Kidney (tissue), 14 donors: ENCODE measurements around the gene PDIA5. TPM values are rescaled to one million over a fixed set of nuclear protein-coding genes. Genes with fewer than 3 reads are reported as not detected.

Source experiments
- DNase-seq, 5 donors: peaks; one replicate each; pipeline ENCODE4 v3.0.0-alpha.2; 2013 to 2020
- FAIRE-seq: peaks from 2 replicates; lab custom pipeline; 2012; peaks lifted over from hg19 to GRCh38; lab: Jason Lieb, UNC
- H3K27ac ChIP-seq, 2 donors: one replicate each; pipeline ENCODE4 v1.7.0; 2013; ENCODE audit warnings: low read depth in 2 of 2, low read length in 2 of 2, inconsistent platforms in 1 of 2
- H3K27me3 ChIP-seq: one replicate; pipeline ENCODE4 v1.7.1; 2013; ENCODE audit warnings: low read length, inconsistent platforms; ENCODE audit not compliant: control insufficient read depth, insufficient read depth
- H3K36me3 ChIP-seq, 3 donors: one replicate each; pipeline versions ENCODE4 v1.7.0 to v1.7.1; 2013; ENCODE audit warnings: low read length in 3 of 3, control low read depth in 1 of 3, inconsistent platforms in 1 of 3; ENCODE audit not compliant: insufficient read depth in 3 of 3, control insufficient read depth in 2 of 3
- H3K4me1 ChIP-seq, 3 donors: one replicate each; pipeline versions ENCODE4 v1.7.0 to v1.7.1; 2013; ENCODE audit warnings: low read length in 3 of 3, inconsistent platforms in 1 of 3, low read depth in 1 of 3; ENCODE audit not compliant: control insufficient read depth in 2 of 3, insufficient read depth in 2 of 3
- H3K4me3 ChIP-seq, 3 donors: one replicate each; pipeline versions ENCODE4 v1.7.0 to v1.8.1; 2013; ENCODE audit warnings: low read length in 3 of 3, control low read depth in 1 of 3, inconsistent platforms in 1 of 3
- H3K9ac ChIP-seq, 3 donors: one replicate each; pipeline versions ENCODE4 v1.7.0 to v1.7.1; 2013; ENCODE audit warnings: low read length in 3 of 3, control low read depth in 1 of 3, inconsistent platforms in 1 of 3
- H3K9me3 ChIP-seq, 3 donors: one replicate each; pipeline versions ENCODE4 v1.7.0 to v1.7.1; 2013; ENCODE audit warnings: low read length in 3 of 3, control low read depth in 1 of 3, inconsistent platforms in 1 of 3; ENCODE audit not compliant: control insufficient read depth in 2 of 3, insufficient read depth in 1 of 3
- intact Hi-C: fragments of 100-400 bp; cut with DNase I; formaldehyde crosslinking; loops from one replicate; pipeline ENCODE4 v1.11.1; 2022
- polyA plus RNA-seq: library from polyadenylated mRNA; stranded (reverse); fragments of 350-450 nt; fragmentation: Illumina TruSeq; extraction: RNeasy Lipid Tissue Mini Kit (QIAGEN cat#74804); gene quantifications from one replicate; pipeline ENCODE4 v1.2.3, GENCODE V29; 2014; ENCODE audit warnings: low read depth, low replicate concordance; ENCODE audit not compliant: insufficient read depth
- total RNA-seq: library from RNA; stranded (reverse); fragmentation: NEBNext Ultra II Directional; extraction: Animal tissue kit (Norgen Biotek cat#: 25700); gene quantifications from one replicate; pipeline ENCODE4 v1.2.1, GENCODE V29; 2021
- TF ChIP-seq, protein P1 (sequence below): IDR thresholded peaks from 3 replicates; pipeline ENCODE4 v1.5.1; 2012; ENCODE audit warnings: mild to moderate bottlenecking, moderate library complexity, borderline replicate concordance; ENCODE audit not compliant: insufficient read depth; ENCODE audit errors: extremely low read depth
- donor health status: control.
- donor health status: control.
- donor health status: control.
- donor health status: control.
- donor health status: control.
- donor health status: DM: yes; HTN: yes; CAD: no.
- donor health status: Normal renal cell carcinoma (clear cell type).

PDIA5 gene
- total and polyA plus RNA-seq, 2 donors from 2014 or later, result 19.9 to 27.9 TPM

DNA sequence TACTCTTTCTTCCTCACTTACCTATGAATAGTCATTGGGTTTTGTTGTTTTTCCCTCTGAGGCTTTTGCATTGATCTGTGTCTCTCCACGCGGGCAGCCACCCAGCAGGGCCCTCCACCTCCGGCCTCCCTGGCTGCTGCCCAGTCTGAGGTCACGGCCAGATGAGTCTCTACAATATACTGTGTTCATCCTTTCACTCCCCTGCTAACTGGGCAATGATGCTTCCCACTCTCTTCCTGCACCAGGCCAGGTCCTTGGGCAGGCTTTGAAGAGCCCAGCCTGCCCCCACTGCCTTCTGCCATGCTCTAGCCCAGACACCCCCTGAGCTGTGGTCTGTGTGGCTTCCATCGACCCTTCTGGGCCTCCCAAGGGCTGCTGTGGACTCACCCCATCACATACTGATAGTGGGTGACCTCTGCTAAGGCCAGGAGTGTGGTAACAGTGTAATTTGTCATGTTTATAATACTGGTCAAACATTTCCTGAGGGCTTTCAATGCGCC lies 18.0 kb downstream of the PDIA5 start:
- H3K4me1 ChIP-seq, result peaks cover 3 to 45% (median 31%) of the 10 kb centered on the region in 3 donors
- H3K9me3 ChIP-seq, result no peaks in the 10 kb centered on the region
- TF ChIP-seq, protein P1, sequence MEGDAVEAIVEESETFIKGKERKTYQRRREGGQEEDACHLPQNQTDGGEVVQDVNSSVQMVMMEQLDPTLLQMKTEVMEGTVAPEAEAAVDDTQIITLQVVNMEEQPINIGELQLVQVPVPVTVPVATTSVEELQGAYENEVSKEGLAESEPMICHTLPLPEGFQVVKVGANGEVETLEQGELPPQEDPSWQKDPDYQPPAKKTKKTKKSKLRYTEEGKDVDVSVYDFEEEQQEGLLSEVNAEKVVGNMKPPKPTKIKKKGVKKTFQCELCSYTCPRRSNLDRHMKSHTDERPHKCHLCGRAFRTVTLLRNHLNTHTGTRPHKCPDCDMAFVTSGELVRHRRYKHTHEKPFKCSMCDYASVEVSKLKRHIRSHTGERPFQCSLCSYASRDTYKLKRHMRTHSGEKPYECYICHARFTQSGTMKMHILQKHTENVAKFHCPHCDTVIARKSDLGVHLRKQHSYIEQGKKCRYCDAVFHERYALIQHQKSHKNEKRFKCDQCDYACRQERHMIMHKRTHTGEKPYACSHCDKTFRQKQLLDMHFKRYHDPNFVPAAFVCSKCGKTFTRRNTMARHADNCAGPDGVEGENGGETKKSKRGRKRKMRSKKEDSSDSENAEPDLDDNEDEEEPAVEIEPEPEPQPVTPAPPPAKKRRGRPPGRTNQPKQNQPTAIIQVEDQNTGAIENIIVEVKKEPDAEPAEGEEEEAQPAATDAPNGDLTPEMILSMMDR, result no peak
- no peak for FAIRE-seq
- no peak overlapping the region for H3K9ac ChIP-seq
- peak in 1 of 5 donors; percentile 36 for DNase-seq
- no peaks in the 10 kb centered on the region for H3K36me3 ChIP-seq
- intact Hi-C loops, result no loop called here
- H3K27me3 ChIP-seq, result no peaks in the 10 kb centered on the region
- H3K4me3 ChIP-seq, result no peak overlapping the region
- peak overlapping the region; percentile 7 to 35 for H3K27ac ChIP-seq

DNA sequence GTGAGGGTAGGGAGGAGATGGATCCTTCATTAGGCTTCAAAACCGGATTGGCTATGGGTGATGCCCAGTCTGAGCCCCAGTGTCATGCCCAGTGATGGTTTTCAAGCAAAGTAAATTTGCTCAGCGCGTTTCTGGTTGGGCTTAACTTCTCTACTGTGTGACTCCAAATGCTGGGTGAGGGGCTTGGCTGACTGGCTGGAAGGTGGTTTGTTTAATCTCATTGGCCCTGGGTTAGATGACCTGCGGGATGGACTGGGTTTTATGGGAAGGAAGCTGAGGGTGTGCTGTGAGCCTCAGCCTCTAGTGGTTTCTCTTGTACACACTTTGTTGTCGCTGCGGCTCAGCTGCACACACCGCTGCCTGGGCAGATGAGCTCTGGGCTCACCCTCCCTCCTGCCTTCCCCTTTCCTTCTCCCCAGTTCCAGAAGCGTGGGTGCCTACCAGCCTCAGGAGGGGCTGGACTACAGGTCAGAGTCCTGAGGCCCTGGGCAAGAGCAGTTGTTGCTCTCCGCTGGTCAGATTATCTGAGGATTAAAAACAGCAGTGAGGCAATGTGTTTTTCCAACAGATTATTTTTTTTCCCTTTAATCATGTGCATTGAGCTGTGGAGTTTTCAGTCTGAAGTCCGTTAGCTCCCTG lies 18.6 kb downstream of the PDIA5 start:
- TF ChIP-seq, protein P1, result no peak
- H3K27me3 ChIP-seq, result no peaks in the 10 kb centered on the region
- peaks cover 3 to 50% (median 37%) of the 10 kb centered on the region in 3 donors for H3K4me1 ChIP-seq
- intact Hi-C loops, result no loop called here
- FAIRE-seq (no peak), DNase-seq (peak in 1 of 5 donors; percentile 70)
- no peak overlapping the region for H3K4me3 ChIP-seq
- peak overlapping the region in 1 of 3 donors; percentile 17 for H3K9ac ChIP-seq
- no peaks in the 10 kb centered on the region for H3K9me3 ChIP-seq
- H3K27ac ChIP-seq, result peak overlapping the region; percentile 35 to 42
- H3K36me3 ChIP-seq, result no peaks in the 10 kb centered on the region

DNA sequence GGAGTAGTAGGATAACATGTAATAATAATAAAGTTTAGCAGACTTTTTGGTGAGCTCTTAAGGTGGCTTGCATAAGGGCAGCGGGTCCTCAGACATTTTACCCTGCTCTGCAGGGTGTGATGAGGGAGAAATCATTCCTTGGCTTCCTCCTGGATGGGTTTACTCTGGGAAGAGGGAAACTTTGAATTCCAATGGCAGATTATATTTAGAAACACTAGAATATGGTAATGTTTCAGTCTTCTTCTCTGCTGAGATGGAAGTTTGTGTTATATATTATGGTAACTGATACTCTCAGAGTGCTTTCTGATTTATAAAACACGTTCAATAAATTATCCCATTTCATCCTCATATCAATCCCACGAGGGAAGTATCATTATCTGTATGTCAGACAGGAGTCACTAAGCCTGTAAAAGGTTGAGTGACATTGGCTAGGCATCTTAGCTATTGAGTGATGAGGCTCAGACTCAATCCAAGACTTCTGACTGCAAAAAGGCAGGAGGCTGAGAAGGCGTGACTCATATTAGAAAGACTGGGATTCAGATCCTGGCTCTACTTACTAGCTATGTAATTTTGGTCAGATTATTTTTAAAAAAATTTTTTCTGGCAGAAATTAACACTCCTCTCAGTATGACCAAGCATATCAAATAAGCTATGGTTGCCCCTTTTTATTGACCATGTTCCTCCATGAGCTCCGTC lies 19.3 kb downstream of the PDIA5 start:
- H3K36me3 ChIP-seq, result no peaks in the 10 kb centered on the region
- H3K4me3 ChIP-seq, result no peak overlapping the region
- H3K27me3 ChIP-seq, result no peaks in the 10 kb centered on the region
- intact Hi-C loops, result no loop called here
- H3K9ac ChIP-seq, result peak overlapping the region in 1 of 3 donors; percentile 17
- no peak for FAIRE-seq
- TF ChIP-seq, protein P1, result no peak
- H3K4me1 ChIP-seq, result peaks cover 3 to 57% (median 43%) of the 10 kb centered on the region in 3 donors
- no peak for DNase-seq
- peak overlapping the region in 1 of 2 donors; percentile 35 for H3K27ac ChIP-seq
- no peaks in the 10 kb centered on the region for H3K9me3 ChIP-seq
